GM12875 (cell line): ENCODE results near the gene SDCCAG8.

ENCODE experiments used
- H3K4me3 ChIP-seq: one replicate; pipeline ENCODE4 v1.5.1; 2011; ENCODE audit warnings: low read depth, low read length, control low read depth
- TF ChIP-seq, protein P1 (sequence below): IDR thresholded peaks from 2 replicates; pipeline ENCODE4 v1.5.1; 2011; ENCODE audit warnings: low read depth, mild to moderate bottlenecking, control low read depth, inconsistent platforms, low read length, moderate library complexity, borderline replicate concordance; ENCODE audit not compliant: insufficient read depth

The SDCCAG8 gene

DNA sequence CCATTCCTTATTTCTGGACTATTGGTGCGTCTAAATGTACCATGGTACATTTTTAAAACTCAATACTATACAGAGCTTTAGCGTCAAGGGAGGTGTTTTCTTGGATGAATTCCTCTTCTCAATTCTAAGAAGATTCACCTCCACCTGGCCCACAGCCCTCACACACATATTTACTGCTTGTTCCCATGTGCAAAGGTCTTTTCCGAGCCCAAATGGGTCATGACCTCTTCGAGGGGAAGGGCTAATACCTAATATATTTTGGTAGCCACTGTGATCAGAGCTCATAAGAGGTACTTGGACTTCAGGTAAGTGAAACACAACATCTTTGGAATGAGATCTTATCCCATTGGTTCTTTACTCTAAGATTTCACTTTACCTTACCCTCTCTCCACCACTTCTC, 205.9 kb downstream of the SDCCAG8 start:
- no peak overlapping the region for H3K4me3 ChIP-seq
- TF ChIP-seq, protein P1, sequence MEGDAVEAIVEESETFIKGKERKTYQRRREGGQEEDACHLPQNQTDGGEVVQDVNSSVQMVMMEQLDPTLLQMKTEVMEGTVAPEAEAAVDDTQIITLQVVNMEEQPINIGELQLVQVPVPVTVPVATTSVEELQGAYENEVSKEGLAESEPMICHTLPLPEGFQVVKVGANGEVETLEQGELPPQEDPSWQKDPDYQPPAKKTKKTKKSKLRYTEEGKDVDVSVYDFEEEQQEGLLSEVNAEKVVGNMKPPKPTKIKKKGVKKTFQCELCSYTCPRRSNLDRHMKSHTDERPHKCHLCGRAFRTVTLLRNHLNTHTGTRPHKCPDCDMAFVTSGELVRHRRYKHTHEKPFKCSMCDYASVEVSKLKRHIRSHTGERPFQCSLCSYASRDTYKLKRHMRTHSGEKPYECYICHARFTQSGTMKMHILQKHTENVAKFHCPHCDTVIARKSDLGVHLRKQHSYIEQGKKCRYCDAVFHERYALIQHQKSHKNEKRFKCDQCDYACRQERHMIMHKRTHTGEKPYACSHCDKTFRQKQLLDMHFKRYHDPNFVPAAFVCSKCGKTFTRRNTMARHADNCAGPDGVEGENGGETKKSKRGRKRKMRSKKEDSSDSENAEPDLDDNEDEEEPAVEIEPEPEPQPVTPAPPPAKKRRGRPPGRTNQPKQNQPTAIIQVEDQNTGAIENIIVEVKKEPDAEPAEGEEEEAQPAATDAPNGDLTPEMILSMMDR, result no peak

DNA sequence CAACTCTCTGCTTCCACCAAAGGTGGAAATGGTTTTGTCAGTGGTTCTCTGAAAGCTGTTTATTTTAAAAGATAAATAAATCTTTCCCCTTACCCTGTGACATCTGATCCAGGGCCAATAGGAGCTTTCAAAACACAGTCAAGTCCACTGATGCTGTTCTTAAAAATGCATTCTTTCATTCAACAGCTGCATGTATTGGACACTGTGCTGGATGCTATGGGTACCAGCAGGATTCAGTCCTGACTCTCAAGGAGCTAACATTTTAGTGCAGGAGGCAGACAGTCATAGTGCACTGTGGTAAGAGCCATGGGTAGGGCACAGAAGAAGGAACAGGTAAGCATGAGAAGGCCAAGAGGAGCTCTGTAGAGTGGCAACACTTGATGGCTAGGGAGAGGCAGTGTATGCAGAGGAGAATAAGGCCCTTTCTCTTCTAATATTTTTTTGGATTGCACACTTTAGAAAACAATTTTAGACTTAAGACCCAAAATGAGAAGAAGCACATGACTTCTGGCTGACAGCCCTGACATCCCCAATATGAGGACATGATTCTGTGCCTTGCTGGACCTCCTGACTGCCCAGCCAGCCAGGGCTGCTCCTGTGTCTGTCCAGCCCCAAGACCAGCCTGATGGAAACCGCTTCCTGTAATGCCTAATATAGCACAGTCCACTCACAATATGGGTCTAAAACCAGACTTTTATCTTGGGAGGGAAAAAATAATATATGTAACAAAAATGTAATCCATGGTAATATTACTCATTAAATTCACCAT, 207.3 kb downstream of the SDCCAG8 start:
- TF ChIP-seq, protein P1, result no peak
- H3K4me3 ChIP-seq, result no peak overlapping the region

DNA sequence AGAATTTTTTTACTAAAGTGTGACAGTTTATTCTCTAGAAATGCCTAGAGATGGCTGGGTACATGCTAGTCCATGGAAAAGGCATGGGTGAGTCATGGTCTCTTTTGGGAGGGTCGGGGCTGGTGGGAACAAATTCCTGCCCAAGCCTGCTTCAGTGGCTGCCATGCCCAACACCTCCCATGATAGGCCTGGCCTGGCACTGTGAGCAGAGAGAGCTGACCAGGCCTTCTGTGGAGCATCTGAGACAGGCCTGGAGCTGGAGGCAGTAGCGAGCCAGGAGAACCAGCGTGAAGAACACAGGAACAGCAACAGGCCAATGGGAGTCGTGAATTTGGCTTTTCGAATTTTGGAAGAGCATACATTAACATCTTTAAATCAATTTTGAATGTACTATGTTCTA, 209.2 kb downstream of the SDCCAG8 start:
- TF ChIP-seq, protein P1, result no peak
- no peak overlapping the region for H3K4me3 ChIP-seq

DNA sequence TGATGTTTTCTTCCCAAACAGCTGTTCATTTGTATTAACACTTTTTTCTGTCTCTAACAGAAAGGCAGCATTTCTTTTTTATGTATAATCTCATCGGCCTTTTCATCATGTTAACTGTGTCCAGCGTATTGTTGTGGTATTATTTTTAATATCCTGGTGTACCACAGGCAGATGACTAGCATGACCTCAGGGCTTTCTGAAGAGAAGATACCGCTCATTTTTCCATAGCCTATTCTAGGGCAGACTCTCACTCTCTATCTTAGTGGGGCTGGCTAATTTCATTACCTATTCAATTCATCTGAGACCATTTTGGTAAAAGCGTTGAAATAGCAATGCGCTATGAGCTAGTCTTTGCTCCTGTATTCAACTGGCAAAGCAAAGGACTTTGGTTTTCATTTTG, 209.9 kb downstream of the SDCCAG8 start:
- TF ChIP-seq, protein P1, result no peak
- no peak overlapping the region for H3K4me3 ChIP-seq

DNA sequence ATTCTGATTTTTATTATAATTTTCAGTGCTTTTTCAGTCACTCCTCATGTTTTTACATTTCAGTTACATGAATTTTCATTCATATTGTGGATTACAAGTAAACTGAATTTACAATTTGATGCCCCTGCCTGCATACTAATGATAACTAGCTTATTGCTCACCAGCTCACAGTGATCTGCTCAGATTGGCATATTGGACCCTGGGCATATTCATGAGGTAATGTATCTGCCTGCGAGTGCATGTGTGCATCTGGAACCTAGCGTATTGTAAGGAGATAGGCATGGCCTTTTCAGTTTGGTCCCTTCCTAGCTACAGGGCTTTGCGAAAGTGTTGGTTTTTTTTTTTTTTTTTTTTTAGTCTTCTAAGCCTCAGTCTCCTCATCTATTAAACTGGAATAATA, 213.7 kb downstream of the SDCCAG8 start:
- TF ChIP-seq, protein P1, result no peak
- H3K4me3 ChIP-seq, result no peak overlapping the region

DNA sequence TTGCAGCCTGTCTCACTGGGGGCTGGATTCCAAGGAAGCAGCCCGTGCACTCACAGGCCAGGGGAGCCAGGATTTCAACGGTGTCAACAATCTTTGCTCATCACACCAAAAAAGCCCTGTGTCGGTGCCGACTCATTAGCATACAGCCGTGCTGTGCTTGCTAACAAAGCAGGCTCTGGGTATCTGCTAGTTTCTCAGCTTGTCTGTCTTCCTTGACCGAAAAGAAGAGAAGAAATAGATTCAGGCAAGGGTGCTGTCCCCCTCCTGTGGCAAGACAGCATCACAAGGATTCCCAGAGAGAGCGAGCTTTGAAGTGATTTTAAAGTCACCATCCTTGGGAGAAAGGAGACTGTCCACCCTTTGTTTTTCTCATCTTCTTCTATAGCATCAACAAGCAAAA, 214.7 kb downstream of the SDCCAG8 start:
- no peak overlapping the region for H3K4me3 ChIP-seq
- TF ChIP-seq, protein P1, result no peak

DNA sequence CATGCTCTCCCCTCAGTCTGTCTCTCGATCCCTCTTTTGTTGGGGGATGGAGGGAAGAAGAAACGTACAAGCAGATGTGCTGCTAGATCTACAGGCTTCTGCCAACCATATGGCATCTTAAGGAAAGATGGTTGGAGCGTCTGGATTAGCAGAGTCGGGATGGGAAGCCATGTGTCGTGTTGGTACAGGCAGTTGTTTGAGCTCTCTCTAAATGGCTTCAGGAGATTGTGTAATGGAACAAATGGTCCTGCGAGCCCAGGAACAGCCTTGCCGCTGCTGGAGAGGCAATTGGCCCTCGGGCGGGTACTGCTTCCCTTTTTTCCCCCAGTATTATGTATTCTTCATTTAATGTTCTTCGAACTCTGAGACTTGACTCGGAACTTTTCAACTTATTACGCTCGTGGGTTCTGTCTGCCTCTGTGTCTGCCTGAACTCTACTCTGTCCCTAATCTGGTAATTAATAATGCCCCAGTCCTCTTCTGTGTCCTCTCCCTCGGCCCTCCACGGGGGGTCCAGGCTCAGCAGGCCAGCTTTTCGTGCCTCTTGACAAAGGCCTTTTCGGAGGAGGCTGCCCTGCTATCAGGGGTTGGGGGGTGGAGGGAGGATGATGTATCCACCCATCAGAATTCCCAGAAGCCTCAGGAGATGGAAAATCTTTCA, 215.3 kb downstream of the SDCCAG8 start:
- TF ChIP-seq, protein P1, result no peak
- no peak overlapping the region for H3K4me3 ChIP-seq
